HG02981 (cell line): Measurements from ENCODE around the gene MYT1.

Source experiments
- ATAC-seq: cut with Tn5 transposase; IDR thresholded peaks from one replicate; pipeline ENCODE4 v1.9.1; 2021; ENCODE audit warnings: mild to moderate bottlenecking, moderate library complexity; ENCODE audit not compliant: unreplicated experiment

Gene MYT1

DNA sequence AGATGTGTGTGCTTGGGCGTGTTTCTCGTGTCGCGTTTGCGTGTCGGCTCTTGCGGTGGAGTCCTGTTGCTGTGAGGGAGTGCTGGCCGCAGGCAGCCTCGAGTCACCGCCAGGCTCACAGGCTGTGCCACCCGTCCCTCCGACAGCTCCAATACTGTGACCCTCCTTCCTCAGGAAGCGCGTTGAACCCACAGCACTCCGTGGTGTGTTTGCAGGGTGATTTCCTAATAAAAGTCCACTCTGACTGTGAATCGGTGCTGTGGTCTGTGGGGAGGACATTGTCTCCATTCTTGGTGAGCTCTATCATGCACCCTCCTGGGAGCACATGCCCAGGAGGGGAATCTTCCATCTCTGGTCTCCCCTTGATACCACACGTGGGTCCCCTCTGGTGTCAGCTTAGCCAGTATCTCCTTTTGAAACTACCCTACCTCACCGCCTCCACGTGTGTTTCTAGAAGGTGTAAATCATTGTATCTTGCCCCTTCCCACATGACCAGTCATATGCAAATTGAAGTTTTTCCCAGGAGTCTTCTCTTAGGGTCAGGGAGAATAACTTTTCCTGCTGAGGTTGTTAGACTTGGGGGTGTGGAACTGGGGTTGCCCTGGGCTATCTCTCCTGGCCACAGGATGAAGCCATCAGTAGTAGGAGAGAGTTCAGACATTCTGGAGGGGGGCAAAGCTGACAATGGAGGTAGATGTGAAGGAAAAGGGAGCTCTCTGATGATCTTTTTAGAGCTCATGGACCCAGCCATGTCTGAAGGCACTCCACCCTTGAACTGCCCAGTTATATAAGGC, 77.9 kb downstream of the MYT1 start:
- ATAC-seq = no peak

- ATAC-seq = no peak
Observed at GRCh38 chr20:64242797-64243475, 78.7 kb downstream of the MYT1 start.

GRCh38 chr20:64244281-64244805, 80.1 kb downstream of the MYT1 start:
- ATAC-seq = no peak

DNA sequence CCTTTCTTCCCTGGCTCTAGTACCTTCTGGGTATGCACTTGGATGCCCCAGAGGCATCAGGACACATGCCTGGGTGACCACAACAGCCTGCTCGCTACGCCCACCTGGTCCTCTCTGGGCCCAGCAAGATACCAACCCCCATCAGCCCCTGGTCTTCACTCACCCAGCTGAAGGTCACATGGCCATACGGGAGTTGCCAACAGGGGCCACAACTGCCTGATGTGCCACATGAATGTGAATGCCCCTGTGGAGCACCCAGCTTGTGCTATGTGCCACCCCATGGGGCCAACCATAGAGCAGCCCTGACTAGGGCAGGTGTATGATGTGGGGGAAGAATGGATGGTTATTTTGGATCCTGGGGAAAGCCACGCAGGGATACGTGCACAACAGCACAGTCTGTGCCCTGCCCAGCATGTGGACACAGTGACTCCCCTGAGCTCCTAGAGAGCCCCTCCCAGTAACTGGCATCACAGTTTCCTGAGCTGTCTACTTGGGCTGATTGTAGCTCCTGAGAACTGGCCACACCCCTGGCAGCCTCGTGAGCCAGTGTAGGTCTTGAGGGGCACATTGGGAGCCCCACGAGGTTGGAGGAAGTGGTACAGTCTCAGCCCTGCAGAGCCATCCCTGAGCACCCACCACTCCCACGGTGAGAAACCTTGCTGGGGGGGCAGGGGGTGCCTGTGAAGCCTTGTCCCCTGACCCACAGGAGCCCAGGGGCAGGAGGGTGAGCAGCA, 80.8 kb downstream of the MYT1 start:
- no peak for ATAC-seq

- ATAC-seq = no peak
Observed at GRCh38 chr20:64245746-64246595, 81.7 kb downstream of the MYT1 start.

DNA sequence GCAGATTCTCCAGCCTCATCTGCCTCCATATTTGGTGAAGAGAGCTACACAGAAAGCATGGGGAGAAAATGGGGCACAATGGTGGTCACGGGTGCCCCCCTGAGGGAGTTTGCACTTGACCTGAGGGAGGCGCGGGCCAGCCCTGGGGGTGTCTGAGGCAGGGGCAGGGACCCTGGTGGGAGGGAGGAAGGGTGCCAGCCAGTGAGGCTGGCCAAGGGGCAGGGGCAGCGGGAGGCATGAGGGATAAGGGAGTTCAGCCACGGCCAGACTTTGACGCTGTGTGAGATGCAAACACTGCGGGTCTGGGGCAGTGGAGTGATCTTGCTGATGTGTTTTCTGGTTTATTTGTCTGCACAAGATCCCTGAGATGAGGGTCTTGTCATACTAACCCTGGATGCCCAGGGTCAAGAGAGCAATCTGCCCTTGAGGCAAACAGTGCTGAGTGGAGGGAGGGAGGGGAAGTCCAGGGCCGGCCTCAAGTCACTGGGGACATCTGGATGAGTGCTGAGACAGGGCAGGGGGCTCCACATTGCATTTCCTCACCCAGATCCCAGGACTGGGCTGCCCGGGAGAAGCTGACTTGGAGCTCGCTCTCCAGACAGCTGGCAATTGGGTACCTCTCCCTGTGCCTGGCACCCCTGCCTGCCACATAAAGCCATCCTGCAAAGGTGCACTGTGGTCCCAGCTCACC, 82.5 kb downstream of the MYT1 start:
- no peak for ATAC-seq

- ATAC-seq = no peak
Observed at GRCh38 chr20:64247307-64247618, 83.0 kb downstream of the MYT1 start.

- ATAC-seq = no peak
Observed at GRCh38 chr20:64247970-64248841, 84.0 kb downstream of the MYT1 start.

GRCh38 chr20:64250027-64250426, 85.8 kb downstream of the MYT1 start:
- ATAC-seq = no peak

GRCh38 chr20:64253000-64253383, 88.7 kb downstream of the MYT1 start:
- ATAC-seq = no peak

DNA sequence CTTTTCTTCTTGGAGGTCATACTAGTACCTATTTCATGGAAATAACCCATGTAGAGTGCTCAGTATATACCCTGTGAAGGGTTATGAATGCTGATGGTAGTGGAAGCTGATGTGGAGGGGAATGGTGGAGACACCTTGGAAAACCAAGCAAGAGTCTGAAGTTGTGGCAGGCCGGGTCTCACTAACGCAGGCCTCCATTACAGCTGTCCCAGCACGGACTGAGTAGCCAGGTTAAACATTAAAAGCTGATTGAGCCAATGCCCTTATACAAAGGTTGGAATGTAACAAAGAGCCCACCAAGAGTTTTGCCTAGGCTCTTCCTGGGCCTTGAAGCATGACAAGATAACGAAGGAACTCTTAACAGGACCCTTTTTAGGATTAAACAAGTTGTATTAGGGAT, 89.2 kb downstream of the MYT1 start:
- no peak for ATAC-seq

DNA sequence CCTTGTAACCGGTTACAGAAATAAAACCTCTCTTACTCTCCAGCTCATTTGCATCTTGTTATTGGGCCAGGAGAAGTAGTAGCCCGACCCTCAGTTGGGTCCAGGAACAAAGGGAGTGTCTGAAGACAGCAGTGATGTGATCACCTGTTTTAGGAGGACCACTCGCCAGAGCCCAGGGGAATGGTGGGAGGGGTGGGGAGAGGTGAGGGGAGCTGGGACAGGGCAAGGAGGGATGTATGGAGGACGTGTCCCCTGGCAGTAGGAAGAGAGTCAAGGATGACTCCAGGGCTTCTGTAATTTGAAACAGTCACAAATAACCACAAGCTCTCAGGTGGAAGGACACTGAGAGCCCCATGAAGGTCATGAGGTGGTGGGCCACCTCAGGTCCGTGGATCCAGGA, 89.9 kb downstream of the MYT1 start:
- ATAC-seq = no peak

DNA sequence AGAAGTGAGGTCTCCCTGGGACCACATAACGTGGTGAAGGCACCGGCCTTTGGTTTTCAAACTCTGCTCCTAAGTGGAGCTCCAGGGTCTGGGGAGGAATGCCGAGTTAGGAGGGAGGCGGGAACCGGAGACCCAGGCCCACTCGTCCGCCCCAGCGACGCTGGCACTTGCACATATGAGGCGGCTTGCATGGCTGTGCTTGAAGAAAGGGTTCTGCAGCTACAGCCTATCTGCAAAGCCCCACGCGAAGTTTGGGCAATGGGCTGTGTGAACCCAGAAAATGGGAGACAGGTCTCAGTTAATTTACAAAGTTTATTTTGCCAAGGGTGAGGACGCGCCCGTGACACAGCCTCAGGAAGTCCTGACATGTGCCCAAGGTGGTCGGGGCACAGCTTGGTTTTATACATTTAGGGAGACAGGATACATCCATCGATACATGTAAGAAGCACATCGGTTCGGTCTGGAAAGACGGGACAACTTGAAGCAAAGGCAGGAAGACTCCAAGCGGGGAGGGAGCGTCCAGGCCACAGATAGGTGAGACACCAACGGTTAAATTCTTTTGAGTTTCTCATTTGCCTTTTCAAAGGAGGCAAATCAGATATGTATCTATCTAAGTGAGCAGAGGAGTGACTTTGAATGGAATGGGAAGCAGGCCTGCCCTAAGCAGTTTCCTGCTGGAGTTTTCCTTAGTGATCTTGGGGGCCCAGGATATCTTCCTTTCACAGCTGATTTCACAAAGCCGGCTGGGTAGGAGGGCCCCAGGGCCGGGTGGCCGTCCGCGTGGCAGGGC, 90.5 kb downstream of the MYT1 start:
- no peak for ATAC-seq

DNA sequence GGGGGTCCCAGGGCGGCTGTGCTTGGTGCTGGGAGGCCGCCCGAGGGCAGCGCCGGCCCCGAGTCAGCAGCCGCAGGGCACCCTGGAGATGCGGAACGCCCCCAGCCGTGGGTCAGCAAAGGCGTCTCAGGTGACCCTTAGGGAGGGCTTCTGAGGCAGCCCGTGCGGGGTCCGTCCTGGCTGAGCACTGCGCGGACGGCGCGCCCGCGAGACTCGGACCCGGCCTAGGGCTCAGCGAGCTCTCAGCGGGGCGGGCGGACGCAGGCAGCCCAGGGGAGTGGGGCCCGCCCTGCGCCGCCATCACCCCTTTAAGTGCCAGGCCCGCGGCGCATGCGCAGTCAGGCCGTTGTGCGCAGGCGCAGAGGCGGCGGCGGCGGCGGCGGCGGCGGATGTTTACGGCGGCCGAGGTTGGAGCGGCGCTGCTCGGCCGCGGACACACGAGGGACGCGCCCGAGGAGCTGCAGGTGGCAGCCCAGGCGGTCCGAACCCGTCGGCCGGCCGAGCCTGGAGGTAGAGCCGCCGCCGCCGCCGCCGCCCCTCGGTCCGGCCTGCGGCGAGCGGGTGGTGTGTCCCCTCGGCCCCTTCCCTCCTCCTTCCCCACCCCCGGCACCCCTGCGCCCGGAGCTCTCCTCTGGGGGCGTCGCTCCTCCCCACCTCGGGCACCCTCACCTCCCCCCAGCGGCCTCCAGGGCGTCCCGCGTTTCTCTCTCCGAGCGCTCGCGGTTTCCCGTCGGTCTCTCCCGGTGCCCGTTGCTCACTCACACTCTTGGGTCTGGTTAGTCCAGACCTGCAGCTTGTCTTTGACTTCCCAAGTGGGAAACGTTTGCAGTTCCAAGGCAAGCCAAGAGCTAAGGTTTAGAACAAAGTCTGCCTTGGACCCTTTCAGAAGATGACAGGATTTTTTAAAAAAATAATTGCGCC, 91.4 kb downstream of the MYT1 start, which contains the start of gene PCMTD2:
TSS of gene PCMTD2 (plus strand) at position 388 of the 921 bp plus-strand sequence. CDS start 4,218 bp downstream, outside the sequence.
- ATAC-seq = peak; percentile 78

- no peak for ATAC-seq
Observed at GRCh38 chr20:64256282-64256935, 92.2 kb downstream of the MYT1 start.

DNA sequence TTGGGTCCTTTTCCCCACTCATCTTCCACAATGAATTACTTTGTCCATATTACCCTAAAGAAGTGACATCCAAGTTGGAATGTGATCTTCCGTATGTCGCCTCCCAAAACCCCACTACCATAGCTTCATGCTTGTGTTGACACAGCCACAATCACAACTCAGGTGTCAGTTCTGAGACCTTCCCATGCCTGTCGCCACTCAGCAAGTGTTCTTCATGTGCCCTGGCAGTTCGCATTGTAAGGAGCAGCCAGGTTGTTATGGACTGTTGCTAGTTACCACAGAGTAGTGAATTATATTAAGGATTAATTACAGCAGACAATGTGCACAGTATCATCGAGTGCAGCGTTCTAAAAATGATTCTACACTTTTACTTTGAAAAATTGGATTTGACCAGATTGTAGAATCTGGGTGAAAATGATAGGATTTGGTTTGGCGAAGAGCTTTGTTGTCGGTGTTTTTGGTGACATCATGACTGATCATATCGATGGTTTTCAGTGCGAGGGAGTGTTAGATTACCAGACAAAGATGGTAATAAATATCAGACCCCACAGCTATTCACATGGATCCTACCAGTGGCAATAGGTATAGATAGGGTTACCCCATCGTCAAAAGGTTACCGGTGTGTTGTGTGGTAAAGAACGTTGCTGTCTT, 93.0 kb downstream of the MYT1 start:
- ATAC-seq = no peak
